IMR-90 (cell line): ENCODE data around the gene PEX5L. TPM values are rescaled to one million over a fixed set of nuclear protein-coding genes. Genes with fewer than 3 reads are reported as not detected.
"Not testable (repeated sequence)": the region's sequence is repeated elsewhere in the genome, so short reads cannot be mapped to it uniquely, and the experiment has no call there.

Experiments used
- ATAC-seq: fragments of 200-7000 bp; cut with Tn5 transposase; 2 replicates; pipeline ENCODE4 v1.9.1; 2020; ENCODE audit warnings: low read depth, mild to moderate bottlenecking, moderate library complexity
- BruUV-seq: library from RNA; stranded (reverse); fragments of 400-500 nt; replicated peaks from 2 replicates; lab custom pipeline; 2021; lab: Mats Ljungman, UMichigan
- CTCF ChIA-PET: fragments of 300-600 bp; formaldehyde crosslinking; extraction: SDS; loops from one replicate; lab custom pipeline; 2021; ENCODE audit warnings: antibody characterized with exemption; lab: Yijun Ruan, JAX
- POLR2A ChIA-PET: fragments of 300-600 bp; sonication (Branson Sonifier 250); formaldehyde crosslinking; loops from one replicate; lab custom pipeline; 2022; ENCODE audit warnings: antibody characterized with exemption; ENCODE audit not compliant: unreplicated experiment; lab: Charles Lee
- DNase-seq: peaks from one replicate; pipeline ENCODE4 v3.0.0; 2013
- H2AFZ ChIP-seq: replicated peaks from 2 replicates; pipeline ENCODE3; 2013; ENCODE audit warnings: low read length, mild to moderate bottlenecking; ENCODE audit not compliant: poor library complexity
- H2AK5ac ChIP-seq: 2 replicates; pipeline ENCODE4 v1.6.1; 2013; ENCODE audit warnings: low read depth, low read length, inconsistent platforms
- H2AK9ac ChIP-seq: replicated peaks from 2 replicates; pipeline ENCODE3; 2013; ENCODE audit warnings: mild to moderate bottlenecking, low read depth, low read length, moderate library complexity; ENCODE audit not compliant: poor library complexity
- H2BK120ac ChIP-seq: 2 replicates; pipeline ENCODE4 v1.6.1; 2013; ENCODE audit warnings: low read depth, low read length, inconsistent platforms
- H2BK15ac ChIP-seq: 3 replicates; pipeline ENCODE4 v1.6.1; 2013; ENCODE audit warnings: low read depth, low read length, inconsistent platforms
- H2BK20ac ChIP-seq: 2 replicates; pipeline ENCODE4 v1.6.1; 2013; ENCODE audit warnings: low read depth, mild to moderate bottlenecking, inconsistent platforms, low read length, moderate library complexity
- H2BK5ac ChIP-seq: 2 replicates; pipeline ENCODE4 v1.6.1; 2013; ENCODE audit warnings: mild to moderate bottlenecking, low read depth, low read length, inconsistent platforms; ENCODE audit not compliant: poor library complexity, severe bottlenecking
- H3K14ac ChIP-seq: replicated peaks from 2 replicates; pipeline ENCODE4 v1.6.1; 2013; ENCODE audit warnings: low read depth, low read length, inconsistent platforms
- H3K18ac ChIP-seq: 2 replicates; pipeline ENCODE4 v1.6.1; 2013; ENCODE audit warnings: low read depth, low read length, control low read depth
- H3K23ac ChIP-seq: 2 replicates; pipeline ENCODE4 v1.6.1; 2013; ENCODE audit warnings: low read depth, low read length, inconsistent platforms
- H3K27ac ChIP-seq: 2 replicates; pipeline ENCODE4 v1.5.1; 2013; ENCODE audit warnings: mild to moderate bottlenecking, control low read depth, low read length; ENCODE audit not compliant: insufficient read depth
- H3K27me3 ChIP-seq: 2 replicates; pipeline ENCODE4 v1.6.1; 2013; ENCODE audit warnings: low read length; ENCODE audit not compliant: control insufficient read depth, insufficient read depth
- H3K36me3 ChIP-seq: 2 replicates; pipeline ENCODE4 v1.6.1; 2013; ENCODE audit warnings: low read length, mixed read lengths; ENCODE audit not compliant: control insufficient read depth, insufficient read depth
- H3K4ac ChIP-seq: 2 replicates; pipeline ENCODE4 v1.6.1; 2013; ENCODE audit warnings: low read depth, low read length, inconsistent platforms
- H3K4me1 ChIP-seq: 2 replicates; pipeline ENCODE4 v1.6.1; 2013; ENCODE audit warnings: low read length, mixed read lengths; ENCODE audit not compliant: control insufficient read depth, insufficient read depth
- H3K4me2 ChIP-seq: 2 replicates; pipeline ENCODE4 v1.6.1; 2013; ENCODE audit warnings: low read depth, mild to moderate bottlenecking, control low read depth, low read length, moderate library complexity
- H3K4me3 ChIP-seq: 2 replicates; pipeline ENCODE4 v1.5.1; 2013; ENCODE audit warnings: low read depth, mild to moderate bottlenecking, control low read depth, low read length, moderate library complexity; ENCODE audit not compliant: insufficient read depth
- H3K56ac ChIP-seq: 2 replicates; pipeline ENCODE4 v1.6.1; 2013; ENCODE audit warnings: low read length, inconsistent platforms; ENCODE audit not compliant: insufficient read depth; ENCODE audit errors: extremely low read depth
- H3K79me1 ChIP-seq, 2 experiments: 2 replicates each; pipeline ENCODE4 v1.6.1; 2013; ENCODE audit warnings: low read length in 2 of 2, inconsistent platforms in 1 of 2, low read depth in 1 of 2
- H3K9ac ChIP-seq: 2 replicates; pipeline ENCODE4 v1.6.1; 2013; ENCODE audit warnings: low read depth, low read length, control low read depth
- H3K9me1 ChIP-seq: 2 replicates; pipeline ENCODE4 v1.6.1; 2013; ENCODE audit warnings: low read length, inconsistent platforms; ENCODE audit not compliant: insufficient read depth
- H3K9me3 ChIP-seq: 2 replicates; pipeline ENCODE4 v1.6.1; 2013; ENCODE audit warnings: low read length; ENCODE audit not compliant: control insufficient read depth, insufficient read depth
- H4K20me1 ChIP-seq: 2 replicates; pipeline ENCODE4 v1.6.1; 2013; ENCODE audit warnings: low read length, inconsistent platforms; ENCODE audit not compliant: insufficient read depth
- H4K5ac ChIP-seq: 2 replicates; pipeline ENCODE4 v1.6.1; 2013; ENCODE audit warnings: mild to moderate bottlenecking, low read depth, low read length, control low read depth
- H4K8ac ChIP-seq, 2 experiments: 2 replicates each; pipeline ENCODE4 v1.6.1; 2013; ENCODE audit warnings: low read depth in 2 of 2, low read length in 2 of 2, control low read depth in 1 of 2, inconsistent platforms in 1 of 2
- H4K91ac ChIP-seq: 2 replicates; pipeline ENCODE4 v1.6.1; 2013; ENCODE audit warnings: low read depth, low read length, inconsistent platforms; ENCODE audit not compliant: insufficient read depth
- WGBS, 2 experiments: methylation state at CpG; one replicate each; pipeline versions ENCODE4 v1.1.5 to v1.1.7; 2013; ENCODE audit warnings: missing lambda C conversion rate in 2 of 2; ENCODE audit not compliant: insufficient read length in 1 of 2; ENCODE audit errors: extremely low coverage in 2 of 2; 5-methylcytosine and 5-hydroxymethylcytosine counted together
- dilution Hi-C: fragments of 300-500 bp; cut with HindIII; formaldehyde crosslinking; loops from one replicate; pipeline ENCODE4 v1.14.3; 2018; ENCODE audit warnings: low sequenced_read_pairs; ENCODE audit not compliant: unreplicated experiment
- in situ Hi-C: fragments of 300-500 bp; cut with MboI; formaldehyde crosslinking; loops from 3 replicates; pipeline ENCODE4 v1.14.3; 2019; ENCODE audit warnings: low sequenced_read_pairs, inconsistent platforms, mixed read lengths
- intact Hi-C: fragments of 100-400 bp; cut with micrococcal nuclease; formaldehyde crosslinking; loops from 2 replicates; pipeline ENCODE4 v1.10.0; 2022
- polyA plus RNA-seq, 3 experiments: library from polyadenylated mRNA; depleted of rRNA; stranded (reverse); fragments of >200 nt; gene quantifications; 2 replicates each; pipeline ENCODE4 v1.2.3, GENCODE V29; 2012; ENCODE audit warnings: low replicate concordance in 1 of 3
- total RNA-seq: library from RNA; depleted of rRNA; stranded (reverse); fragments of >200 nt; gene quantifications from 2 replicates; pipeline ENCODE4 v1.2.3, GENCODE V29; 2012

PEX5L gene
- total and polyA plus RNA-seq, 2 of the 4 experiments (the other 2 are of a cell fraction), result not detected

- H3K4me1 ChIP-seq, H3K36me3 ChIP-seq, DNase-seq, intact Hi-C loops, H3K9me3 ChIP-seq, H3K4me3 ChIP-seq, H3K27me3 ChIP-seq, H2AK5ac ChIP-seq, BruUV-seq, H2BK5ac ChIP-seq, H4K91ac ChIP-seq, H4K20me1 ChIP-seq, POLR2A ChIA-PET, H4K5ac ChIP-seq, H2AFZ ChIP-seq, H3K27ac ChIP-seq, H3K4me2 ChIP-seq, H3K56ac ChIP-seq, H2AK9ac ChIP-seq, H3K14ac ChIP-seq, H3K79me1 ChIP-seq, ATAC-seq, H4K8ac ChIP-seq, H2BK15ac ChIP-seq, H3K4ac ChIP-seq, H3K9ac ChIP-seq, H3K18ac ChIP-seq, H3K9me1 ChIP-seq, in situ Hi-C loops, H3K23ac ChIP-seq, CTCF ChIA-PET, dilution Hi-C loops, H2BK20ac ChIP-seq, H2BK120ac ChIP-seq: not testable (repeated sequence)
- no CpG with 5 or more reads among the region's 3 CpGs for whole genome bisulfite sequencing, 2 experiments
Observed at GRCh38 chr3:180008318-180008717, 28.4 kb downstream of the PEX5L start.
